CD4-positive, alpha-beta T cell treated with Interleukin-1 beta for 1 hour (primary cell): ENCODE measurements around the gene SLC44A1.
"Not testable (repeated sequence)": the region's sequence is repeated elsewhere in the genome, so short reads cannot be mapped to it uniquely, and the experiment has no call there.

Experiments
- DNase-seq, 2 donors: peaks; one replicate each; pipeline ENCODE4 v3.0.0-alpha.2; 2020 to 2022

The SLC44A1 gene

GRCh38 chr9:105243015-105243686 lies 1.3 kb upstream of the SLC44A1 start:
- no peak for DNase-seq

GRCh38 chr9:105244734-105245028 lies 230 bp downstream of the SLC44A1 start:
- DNase-seq, result no peak

GRCh38 chr9:105245029-105245890 lies 809 bp downstream of the SLC44A1 start:
- peak; percentile 54 to 59 for DNase-seq

DNA sequence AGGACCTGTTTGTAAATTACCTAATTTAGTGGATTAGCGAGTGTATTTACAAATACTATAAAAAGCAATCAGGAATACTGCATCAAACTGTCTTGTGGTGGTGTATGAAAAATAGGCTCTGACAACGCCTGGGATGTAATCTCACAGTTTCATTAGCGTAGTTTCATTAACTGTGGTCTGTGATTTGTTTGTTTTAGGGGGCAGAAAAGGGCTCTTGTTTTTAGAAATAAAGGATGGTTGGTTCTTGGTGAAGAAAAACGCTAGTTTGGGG lies 1.4 kb downstream of the SLC44A1 start:
- DNase-seq, result no peak

DNA sequence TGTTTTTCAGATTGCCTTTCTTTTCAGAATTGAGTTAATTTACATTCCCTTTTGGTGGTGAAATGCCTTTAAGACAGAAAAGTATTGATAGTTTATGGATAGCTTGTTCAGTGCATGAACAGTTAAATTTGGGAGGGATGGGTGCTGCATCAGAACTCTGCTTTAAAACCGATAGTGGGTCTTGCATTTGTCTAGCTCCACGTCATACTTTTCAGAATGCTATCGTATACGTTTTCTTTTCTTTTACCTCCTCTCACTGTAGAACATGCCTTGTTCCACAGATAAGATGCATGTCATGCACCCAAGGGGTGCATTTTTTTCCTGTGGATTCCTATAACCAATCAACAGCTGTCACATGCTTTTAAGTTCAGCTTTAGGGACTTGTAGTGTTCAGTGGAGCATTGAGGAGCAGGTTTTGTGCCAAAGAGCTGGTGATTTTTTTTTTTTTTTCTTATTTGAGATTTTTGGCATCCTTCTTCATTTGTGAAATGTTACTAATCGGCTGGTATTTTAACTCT lies 2.3 kb downstream of the SLC44A1 start:
- DNase-seq, result no peak

- DNase-seq, result no peak
Observed at GRCh38 chr9:105248691-105249090, 4.2 kb downstream of the SLC44A1 start.

GRCh38 chr9:105251133-105251532 lies 6.7 kb downstream of the SLC44A1 start:
- no peak for DNase-seq

GRCh38 chr9:105251733-105252404 lies 7.4 kb downstream of the SLC44A1 start:
- DNase-seq, result no peak

DNA sequence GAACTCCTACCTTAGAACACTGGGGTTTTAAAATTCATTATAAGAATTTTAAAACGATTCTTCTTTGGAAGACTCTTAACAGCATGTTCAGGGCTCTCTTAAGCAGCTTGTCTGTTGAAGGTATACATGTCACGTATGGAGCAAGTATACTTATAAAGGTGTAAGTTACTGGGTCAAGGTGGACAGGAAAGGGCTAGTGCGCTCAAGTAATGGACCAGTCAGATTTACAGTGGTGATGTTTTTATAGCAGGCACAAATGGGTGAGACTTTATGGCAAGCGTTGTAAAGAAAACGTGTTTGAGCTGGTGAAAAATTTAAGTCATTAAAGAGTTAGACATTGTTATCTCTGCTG lies 7.9 kb downstream of the SLC44A1 start:
- no peak for DNase-seq

- no peak for DNase-seq
Observed at GRCh38 chr9:105254226-105254625, 9.8 kb downstream of the SLC44A1 start.

DNA sequence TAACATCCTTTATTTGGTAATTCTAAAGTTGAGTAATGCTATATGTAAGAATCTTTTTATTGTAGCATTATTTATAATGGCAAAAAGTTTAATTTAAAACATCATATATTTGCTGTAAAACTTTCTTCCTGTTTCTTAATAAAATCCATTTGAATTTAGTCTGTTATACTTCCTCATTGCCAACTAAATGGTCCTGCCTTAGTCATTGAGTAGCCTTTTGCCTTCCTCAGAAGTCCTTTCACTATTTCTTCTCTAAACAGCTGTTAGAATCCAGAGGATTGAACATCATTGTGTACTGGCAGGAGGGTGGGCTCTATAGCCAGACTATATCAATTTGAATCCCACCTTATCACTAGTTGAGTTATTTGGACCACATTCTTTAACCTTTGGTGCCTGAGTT lies 11.0 kb downstream of the SLC44A1 start:
- DNase-seq, result no peak

- DNase-seq, result not testable (repeated sequence)
Observed at GRCh38 chr9:105256569-105256968, 12.1 kb downstream of the SLC44A1 start.

DNA sequence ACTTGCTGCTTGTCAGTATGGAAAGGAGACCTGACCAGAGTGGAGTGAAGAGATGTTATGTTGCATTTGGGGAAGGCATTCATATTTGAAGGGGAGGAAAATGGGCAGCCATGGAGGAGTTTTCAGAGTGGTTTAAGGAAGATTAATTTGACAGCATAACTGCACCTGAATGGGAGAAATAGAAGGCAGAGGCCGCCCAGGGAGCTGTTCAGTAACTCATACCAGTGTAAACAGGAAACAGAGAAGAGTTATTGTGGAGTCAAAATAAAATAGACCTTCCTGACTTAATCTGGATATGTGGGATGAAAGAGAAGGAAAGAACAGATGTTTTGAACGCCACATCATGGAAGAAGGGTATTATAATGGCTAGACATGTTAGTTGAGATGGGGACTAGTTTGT lies 13.4 kb downstream of the SLC44A1 start:
- no peak for DNase-seq

DNA sequence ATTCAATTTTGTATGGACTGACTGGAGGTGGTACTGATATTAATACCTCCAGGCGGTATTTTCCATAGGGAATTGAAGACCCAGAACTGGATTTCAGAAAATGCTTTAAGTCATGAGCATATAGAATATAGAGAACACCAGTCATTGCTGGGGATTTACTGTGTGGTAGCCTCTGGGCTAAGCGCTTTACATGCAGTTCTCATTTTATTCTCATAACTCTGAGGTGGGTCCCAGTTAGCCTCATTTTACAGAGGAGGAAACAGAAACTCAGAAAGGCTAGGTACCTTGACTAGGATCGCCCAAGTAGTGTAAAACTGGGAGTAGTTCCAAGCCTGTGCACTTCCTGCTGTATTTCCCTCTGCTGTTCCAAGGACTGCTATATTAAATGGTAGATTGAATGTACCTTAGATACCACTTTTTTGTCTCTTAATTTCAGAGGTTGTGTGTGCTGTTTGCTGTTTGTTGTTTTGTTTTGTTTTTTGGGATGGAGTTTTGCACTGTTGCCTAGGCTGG lies 13.8 kb downstream of the SLC44A1 start:
- DNase-seq, result no peak

DNA sequence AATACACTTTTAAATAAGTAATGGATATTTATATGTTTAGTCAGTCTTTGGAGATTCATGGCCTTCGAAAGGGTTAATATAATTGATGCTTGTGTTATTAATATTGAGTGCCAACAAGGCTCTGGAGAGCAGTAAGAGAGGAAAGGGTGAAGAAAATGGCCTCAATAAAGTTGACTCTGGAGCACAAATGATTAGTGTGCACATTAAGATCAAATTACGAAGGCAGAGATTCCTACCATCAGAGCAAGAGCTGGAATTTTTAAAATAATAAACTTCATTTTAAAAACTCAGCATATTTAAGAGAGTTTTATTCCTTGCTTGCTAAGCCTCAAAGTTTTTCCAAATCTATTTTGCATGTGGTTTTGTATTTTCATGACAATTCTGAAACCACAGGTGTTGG lies 14.8 kb downstream of the SLC44A1 start:
- no peak for DNase-seq

DNA sequence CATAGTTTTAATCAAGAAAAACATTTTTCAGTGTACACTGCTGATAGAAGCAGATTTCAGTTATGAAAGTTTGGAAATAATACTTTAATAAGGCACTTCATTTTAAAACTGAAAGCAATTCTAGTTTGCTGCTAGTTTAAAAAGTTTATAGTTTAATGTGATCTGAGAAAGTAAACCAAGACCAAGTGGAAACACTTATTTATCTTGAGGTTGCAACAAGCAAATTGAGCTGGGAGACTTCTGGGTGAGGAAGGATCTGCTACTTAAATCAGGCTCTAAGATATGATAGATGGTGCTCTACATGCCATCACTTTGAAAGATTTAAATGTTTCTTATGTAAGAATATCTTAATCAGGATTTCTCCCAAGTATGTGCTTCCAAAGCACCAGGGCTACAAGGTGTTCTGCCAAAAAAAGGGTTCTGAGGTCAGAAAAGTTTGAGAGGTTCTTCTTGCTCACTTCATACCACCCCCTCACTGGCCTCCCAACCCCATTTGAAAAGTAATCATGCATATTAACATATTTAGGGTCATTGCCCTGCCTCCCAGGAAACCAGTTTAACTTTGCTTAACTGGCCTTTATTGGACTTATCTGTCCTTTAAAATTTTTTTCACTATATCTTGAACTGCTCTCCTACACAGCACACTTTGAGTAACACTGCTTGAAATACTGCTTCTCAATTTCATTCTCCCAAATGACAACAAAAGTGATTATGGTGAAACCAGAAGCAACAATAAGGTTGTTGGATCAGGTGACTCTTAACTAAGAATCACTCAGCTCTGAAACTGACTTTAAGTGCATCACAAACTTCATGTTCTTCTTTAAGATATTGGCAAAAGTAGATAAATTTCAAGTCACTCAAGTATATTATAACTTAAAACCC lies 15.5 kb downstream of the SLC44A1 start:
- no peak for DNase-seq

DNA sequence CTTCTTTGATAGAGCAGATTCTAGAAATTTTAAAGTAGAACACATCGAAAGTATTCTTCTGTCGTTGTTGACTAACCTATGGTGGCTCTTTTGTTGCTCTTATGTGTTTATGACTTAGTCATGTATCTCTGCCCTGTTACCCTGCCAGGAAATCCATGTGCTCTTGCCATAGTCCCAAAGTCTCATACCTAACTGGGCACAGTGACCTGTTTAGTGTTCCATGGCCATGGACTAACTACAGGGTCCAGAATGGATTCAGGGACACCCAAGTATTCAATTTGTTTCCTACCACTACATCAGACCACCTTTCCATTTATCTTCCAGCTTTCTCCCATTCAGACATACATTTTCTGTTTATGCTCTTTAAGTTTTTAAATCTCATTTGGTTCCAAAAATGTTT lies 18.0 kb downstream of the SLC44A1 start:
- no peak for DNase-seq

GRCh38 chr9:105264380-105264779 lies 19.9 kb downstream of the SLC44A1 start:
- no peak for DNase-seq

GRCh38 chr9:105268254-105268653 lies 23.8 kb downstream of the SLC44A1 start:
- not testable (repeated sequence) for DNase-seq

DNA sequence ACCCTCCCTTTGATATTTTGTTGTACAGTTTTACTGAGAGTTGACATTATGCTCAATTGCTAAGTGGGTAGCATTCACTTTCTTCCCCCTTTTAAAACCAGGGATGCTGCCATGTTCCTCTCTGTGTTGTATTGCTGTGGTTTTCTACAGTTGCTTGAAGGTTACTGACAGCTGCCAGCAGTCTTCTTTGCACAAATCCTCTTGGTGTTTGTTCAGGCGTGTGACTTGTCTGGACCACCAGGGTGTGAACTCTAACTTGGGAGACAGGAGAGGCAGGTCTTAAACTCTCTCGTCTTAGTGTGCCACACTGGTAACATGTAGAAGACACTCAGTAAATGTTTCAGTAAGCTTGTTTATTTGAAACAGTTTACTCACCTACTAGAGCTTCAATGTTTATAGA lies 25.1 kb downstream of the SLC44A1 start:
- DNase-seq, result no peak

DNA sequence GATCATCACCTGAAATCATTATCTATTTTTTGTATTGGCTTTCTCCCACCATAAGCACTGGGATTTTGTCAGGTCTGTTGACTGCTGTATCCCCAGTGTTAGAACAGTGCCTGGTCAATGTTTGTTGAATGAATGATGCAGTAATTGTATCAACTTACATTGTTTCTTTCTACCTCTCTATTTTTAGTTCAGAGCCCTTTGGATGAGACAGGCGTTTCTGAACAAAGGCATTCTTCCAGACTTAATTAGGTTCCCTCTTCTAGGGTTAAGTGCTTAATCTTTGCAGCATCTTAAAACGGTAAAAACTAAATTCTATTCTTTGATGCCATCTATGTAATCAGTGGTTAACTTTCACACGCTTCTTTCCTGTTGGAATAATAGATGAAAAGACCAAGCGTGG lies 26.3 kb downstream of the SLC44A1 start:
- DNase-seq, result no peak

DNA sequence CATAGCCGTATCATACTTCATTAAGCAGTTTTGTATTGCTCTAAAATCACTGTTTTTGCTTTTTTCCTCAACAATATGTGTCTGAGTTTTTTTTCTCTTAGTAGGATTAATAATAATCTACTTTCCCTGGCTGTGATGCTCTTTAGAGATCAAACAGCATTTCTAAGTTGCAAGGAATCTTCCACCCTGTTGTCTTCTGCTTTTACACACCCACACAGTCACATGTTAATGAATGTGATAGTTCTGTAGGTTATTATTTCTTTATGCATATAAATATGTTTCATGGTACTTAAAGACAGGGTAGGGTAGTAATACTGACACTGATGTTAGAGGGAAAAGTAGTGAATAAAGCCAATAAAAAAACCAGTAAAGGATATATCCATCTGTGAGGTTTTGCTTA lies 29.3 kb downstream of the SLC44A1 start:
- DNase-seq, result no peak

DNA sequence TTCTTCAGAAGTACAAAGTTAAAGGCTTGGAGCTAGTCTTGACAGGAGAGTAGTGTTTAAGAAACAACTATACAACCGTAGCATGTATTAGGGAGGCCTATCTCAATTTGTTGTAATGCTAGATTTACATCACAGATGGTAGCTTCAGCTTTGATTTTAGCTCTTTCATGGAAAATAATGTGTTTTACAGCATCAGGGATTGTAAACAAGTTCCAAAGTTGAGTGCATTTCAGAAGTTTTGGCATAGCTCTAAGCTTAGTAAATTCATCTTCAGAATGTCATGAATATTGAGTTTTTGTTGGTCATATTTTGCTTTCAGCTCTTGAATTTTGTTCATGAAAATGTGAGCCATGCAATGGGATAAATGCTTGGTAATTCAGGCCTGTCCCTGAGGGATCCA lies 30.7 kb downstream of the SLC44A1 start:
- no peak for DNase-seq
